HG03354 (cell line): ENCODE measurements around the gene PSAT1.
"Not testable (repeated sequence)": the region's sequence is repeated elsewhere in the genome, so short reads cannot be mapped to it uniquely, and the experiment has no call there.

Experiments
- ATAC-seq: cut with Tn5 transposase; IDR thresholded peaks from one replicate; pipeline ENCODE4 v1.9.1; 2021; ENCODE audit warnings: mild to moderate bottlenecking; ENCODE audit not compliant: unreplicated experiment, poor library complexity, severe bottlenecking

Gene PSAT1

GRCh38 chr9:78296893-78297671 is at the start of gene PSAT1:
Gene PSAT1 (plus strand): TSS chr9:78297125. CDS start chr9:78297211, 86 bp downstream.
- ATAC-seq, result peak; percentile 97

GRCh38 chr9:78248635-78249034 is 48.3 kb upstream of the PSAT1 start:
- ATAC-seq, result no peak

- no peak for ATAC-seq
Measured at GRCh38 chr9:78249542-78249941, 47.4 kb upstream of the PSAT1 start.

GRCh38 chr9:78252616-78253015 is 44.3 kb upstream of the PSAT1 start:
- ATAC-seq, result no peak

GRCh38 chr9:78253285-78253684 is 43.6 kb upstream of the PSAT1 start:
- ATAC-seq, result no peak

GRCh38 chr9:78261403-78262001 is 35.4 kb upstream of the PSAT1 start:
- peak; percentile 72 for ATAC-seq

GRCh38 chr9:78262655-78263054 is 34.3 kb upstream of the PSAT1 start:
- no peak for ATAC-seq

GRCh38 chr9:78267889-78268288 is 29.0 kb upstream of the PSAT1 start:
- no peak for ATAC-seq

GRCh38 chr9:78269784-78270183 is 27.1 kb upstream of the PSAT1 start:
- no peak for ATAC-seq

- no peak for ATAC-seq
Measured at GRCh38 chr9:78272307-78272706, 24.6 kb upstream of the PSAT1 start.

- ATAC-seq, result no peak
Measured at GRCh38 chr9:78273761-78274160, 23.2 kb upstream of the PSAT1 start.

GRCh38 chr9:78278177-78278777 is 18.6 kb upstream of the PSAT1 start:
- ATAC-seq, result no peak

GRCh38 chr9:78278801-78279200 is 18.1 kb upstream of the PSAT1 start:
- ATAC-seq, result no peak

GRCh38 chr9:78280982-78281668 is 15.8 kb upstream of the PSAT1 start:
- ATAC-seq, result no peak

GRCh38 chr9:78284181-78284580 is 12.7 kb upstream of the PSAT1 start:
- not testable (repeated sequence) for ATAC-seq

GRCh38 chr9:78286125-78286524 is 10.8 kb upstream of the PSAT1 start:
- no peak for ATAC-seq

GRCh38 chr9:78286946-78287388 is 10.0 kb upstream of the PSAT1 start:
- no peak for ATAC-seq

GRCh38 chr9:78288214-78288892 is 8.6 kb upstream of the PSAT1 start:
- ATAC-seq, result no peak

- ATAC-seq, result no peak
Measured at GRCh38 chr9:78289474-78289873, 7.5 kb upstream of the PSAT1 start.
